ENCODE measurements around the gene DOP1A.

Gene DOP1A

GRCh38 chr6:83138758-83139157, 71.3 kb downstream of the DOP1A start:
- TF ChIP-seq REST (IDR thresholded peaks at IDR 0.05; ENCODE audit: insufficient read depth in 1 of 2, low read depth in 2 of 2, low read length in 2 of 2) (no peak), FOXP2 (optimal IDR thresholded peaks at IDR 0.05; ENCODE audit: borderline replicate concordance, extremely low read depth, extremely low read length, insufficient read depth) (no peak), TAF1 (IDR thresholded peaks at IDR 0.05; ENCODE audit: borderline replicate concordance, insufficient read depth, low read length) (no peak), POLR2AphosphoS5 (IDR thresholded peaks at IDR 0.05; ENCODE audit: low read depth, low read length) (no peak), SIN3A (IDR thresholded peaks at IDR 0.05; ENCODE audit: borderline replicate concordance, insufficient read depth, low read length) (no peak)

GRCh38 chr6:83151114-83151513, 83.6 kb downstream of the DOP1A start:
- no peak for TF ChIP-seq TAF1 (IDR thresholded peaks at IDR 0.05; ENCODE audit: borderline replicate concordance, insufficient read depth, low read length)
- no peak for TF ChIP-seq POLR2AphosphoS5 (IDR thresholded peaks at IDR 0.05; ENCODE audit: low read depth, low read length)
- no peak for TF ChIP-seq REST (IDR thresholded peaks at IDR 0.05; ENCODE audit: insufficient read depth in 1 of 2, low read depth in 2 of 2, low read length in 2 of 2)
- no peak for TF ChIP-seq FOXP2 (optimal IDR thresholded peaks at IDR 0.05; ENCODE audit: borderline replicate concordance, extremely low read depth, extremely low read length, insufficient read depth)
- TF ChIP-seq SIN3A (IDR thresholded peaks at IDR 0.05; ENCODE audit: borderline replicate concordance, insufficient read depth, low read length) = no peak

GRCh38 chr6:83152913-83153312, 85.4 kb downstream of the DOP1A start:
- TF ChIP-seq SIN3A (IDR thresholded peaks at IDR 0.05; ENCODE audit: borderline replicate concordance, insufficient read depth, low read length) = no peak
- no peak for TF ChIP-seq TAF1 (IDR thresholded peaks at IDR 0.05; ENCODE audit: borderline replicate concordance, insufficient read depth, low read length)
- no peak for TF ChIP-seq REST (IDR thresholded peaks at IDR 0.05; ENCODE audit: insufficient read depth in 1 of 2, low read depth in 2 of 2, low read length in 2 of 2)
- no peak for TF ChIP-seq POLR2AphosphoS5 (IDR thresholded peaks at IDR 0.05; ENCODE audit: low read depth, low read length)

- TF ChIP-seq REST (IDR thresholded peaks at IDR 0.05; ENCODE audit: insufficient read depth in 1 of 2, low read depth in 2 of 2, low read length in 2 of 2) (no peak), SIN3A (IDR thresholded peaks at IDR 0.05; ENCODE audit: borderline replicate concordance, insufficient read depth, low read length) (no peak), TAF1 (IDR thresholded peaks at IDR 0.05; ENCODE audit: borderline replicate concordance, insufficient read depth, low read length) (no peak), POLR2AphosphoS5 (IDR thresholded peaks at IDR 0.05; ENCODE audit: low read depth, low read length) (no peak), FOXP2 (optimal IDR thresholded peaks at IDR 0.05; ENCODE audit: borderline replicate concordance, extremely low read depth, extremely low read length, insufficient read depth) (no peak)
Measured at GRCh38 chr6:83153883-83154521, 86.5 kb downstream of the DOP1A start.

- TF ChIP-seq POLR2AphosphoS5 (IDR thresholded peaks at IDR 0.05; ENCODE audit: low read depth, low read length) = no peak
- TF ChIP-seq REST (IDR thresholded peaks at IDR 0.05; ENCODE audit: insufficient read depth in 1 of 2, low read depth in 2 of 2, low read length in 2 of 2) = no peak
- no peak for TF ChIP-seq SIN3A (IDR thresholded peaks at IDR 0.05; ENCODE audit: borderline replicate concordance, insufficient read depth, low read length)
- TF ChIP-seq TAF1 (IDR thresholded peaks at IDR 0.05; ENCODE audit: borderline replicate concordance, insufficient read depth, low read length) = no peak
- TF ChIP-seq FOXP2 (optimal IDR thresholded peaks at IDR 0.05; ENCODE audit: borderline replicate concordance, extremely low read depth, extremely low read length, insufficient read depth) = no peak
Measured at GRCh38 chr6:83155794-83156193, 88.3 kb downstream of the DOP1A start.
